OCI-LY1 (cell line): ENCODE results near the gene ANAPC2.
"Not testable (repeated sequence)": the region's sequence is repeated elsewhere in the genome, so short reads cannot be mapped to it uniquely, and the experiment has no call there.

Experiments used
- CTCF ChIP-seq: fragments of 200-600 bp; sonication (generic), shearing (Covaris generic); IDR thresholded peaks from 2 replicates; pipeline ENCODE4 v1.5.1; 2017; ENCODE audit warnings: mild to moderate bottlenecking, antibody characterized with exemption, low read length, moderate library complexity, mixed read lengths
- EZH2 ChIP-seq: fragments of 200-600 bp; sonication (generic), shearing (Covaris generic); IDR thresholded peaks from 2 replicates; pipeline ENCODE4 v1.8.0; 2017; ENCODE audit warnings: borderline replicate concordance, mixed run types, mild to moderate bottlenecking, antibody characterized with exemption, low read length, moderate library complexity, mixed read lengths

- not testable (repeated sequence) for TF ChIP-seq CTCF, EZH2
Observed at GRCh38 chr9:137135154-137135553, 53.2 kb downstream of the ANAPC2 start.
